MM.1S (cell line): ENCODE results near the gene BABAM1.

Experiments
- DNase-seq: peaks from one replicate; pipeline ENCODE4 v3.0.0-alpha.2; 2015
- H2AFZ ChIP-seq: fragments of 300-600 bp; sonication (generic); 2 replicates; pipeline ENCODE4 v1.6.0; 2016; ENCODE audit warnings: antibody characterized with exemption, low read length
- H3F3A ChIP-seq: fragments of 300-600 bp; sonication (generic); 2 replicates; pipeline ENCODE4 v1.6.1; 2016; ENCODE audit warnings: mild to moderate bottlenecking, antibody characterized with exemption, low read length, moderate library complexity, mixed read lengths; ENCODE audit not compliant: insufficient read depth
- H3K27ac ChIP-seq: fragments of 300-600 bp; sonication (generic); 2 replicates; pipeline ENCODE4 v1.5.1; 2016; ENCODE audit warnings: mild to moderate bottlenecking, low read length
- H3K27me3 ChIP-seq: fragments of 300-600 bp; sonication (generic); replicated peaks from 2 replicates; pipeline ENCODE4 v1.6.0; 2016; ENCODE audit warnings: low read length; ENCODE audit not compliant: insufficient read depth
- H3K36me3 ChIP-seq: fragments of 300-600 bp; sonication (generic); replicated peaks from 2 replicates; pipeline ENCODE4 v1.6.1; 2016; ENCODE audit warnings: mild to moderate bottlenecking, low read length, mixed read lengths; ENCODE audit not compliant: insufficient read depth
- H3K4me1 ChIP-seq: fragments of 300-600 bp; sonication (generic); 2 replicates; pipeline ENCODE4 v1.6.1; 2016; ENCODE audit warnings: low read length, mixed read lengths
- H3K4me2 ChIP-seq: fragments of 300-600 bp; sonication (generic); 2 replicates; pipeline ENCODE4 v1.6.0; 2016; ENCODE audit warnings: low read depth, low read length
- H3K4me3 ChIP-seq: fragments of 300-600 bp; sonication (generic); 2 replicates; pipeline ENCODE4 v1.5.1; 2016; ENCODE audit warnings: low read length, mixed read lengths
- H3K79me2 ChIP-seq: fragments of 300-600 bp; sonication (generic); 2 replicates; pipeline ENCODE4 v1.6.1; 2016; ENCODE audit warnings: mixed run types, low read length, mixed read lengths
- H3K9ac ChIP-seq: fragments of 300-600 bp; sonication (generic); 2 replicates; pipeline ENCODE4 v1.6.1; 2016; ENCODE audit warnings: low read length, mixed read lengths
- H3K9me2 ChIP-seq: fragments of 300-600 bp; sonication (generic); replicated peaks from 2 replicates; pipeline ENCODE4 v1.6.1; 2016; ENCODE audit warnings: mild to moderate bottlenecking, low read length, mixed read lengths; ENCODE audit not compliant: insufficient read depth
- H3K9me3 ChIP-seq: fragments of 300-600 bp; sonication (generic); replicated peaks from 2 replicates; pipeline ENCODE4 v1.6.1; 2016; ENCODE audit warnings: mild to moderate bottlenecking, low read length, mixed read lengths; ENCODE audit not compliant: insufficient read depth
- H4K20me1 ChIP-seq: fragments of 300-600 bp; sonication (generic); 2 replicates; pipeline ENCODE4 v1.6.1; 2016; ENCODE audit warnings: mild to moderate bottlenecking, low read length, moderate library complexity, mixed read lengths; ENCODE audit not compliant: insufficient read depth
- EZH2 ChIP-seq: fragments of 300-600 bp; sonication (generic); optimal IDR thresholded peaks from 2 replicates; pipeline ENCODE3; 2017; ENCODE audit warnings: low read depth, mild to moderate bottlenecking, antibody characterized with exemption, low read length, mixed read lengths
- EZH2phosphoT487 ChIP-seq: fragments of 300-600 bp; sonication (generic); IDR thresholded peaks from 2 replicates; pipeline ENCODE4 v1.6.1; 2018; ENCODE audit warnings: antibody characterized with exemption, low read length
- TF ChIP-seq, protein P1 (sequence below): fragments of 300-600 bp; sonication (generic); IDR thresholded peaks from 2 replicates; pipeline ENCODE4 v1.5.1; 2016; ENCODE audit warnings: antibody characterized with exemption, low read length, mixed read lengths

Gene BABAM1

GRCh38 chr19:17324357-17325114 lies 57.3 kb downstream of the BABAM1 start:
- H3K4me2 ChIP-seq: no peak overlapping the region
- H3K4me1 ChIP-seq: no peaks in the 10 kb centered on the region
- H3K27ac ChIP-seq: no peak overlapping the region
- no peaks in the 10 kb centered on the region for H3K79me2 ChIP-seq
- H3F3A ChIP-seq: 0 out of 2 replicates have a peak, but pooled peaks cover 3% of the 10 kb centered on the region
- no peaks in the 10 kb centered on the region for H3K9me3 ChIP-seq
- H3K36me3 ChIP-seq: no peaks in the 10 kb centered on the region
- TF ChIP-seq EZH2phosphoT487: no peak
- TF ChIP-seq, protein P1, sequence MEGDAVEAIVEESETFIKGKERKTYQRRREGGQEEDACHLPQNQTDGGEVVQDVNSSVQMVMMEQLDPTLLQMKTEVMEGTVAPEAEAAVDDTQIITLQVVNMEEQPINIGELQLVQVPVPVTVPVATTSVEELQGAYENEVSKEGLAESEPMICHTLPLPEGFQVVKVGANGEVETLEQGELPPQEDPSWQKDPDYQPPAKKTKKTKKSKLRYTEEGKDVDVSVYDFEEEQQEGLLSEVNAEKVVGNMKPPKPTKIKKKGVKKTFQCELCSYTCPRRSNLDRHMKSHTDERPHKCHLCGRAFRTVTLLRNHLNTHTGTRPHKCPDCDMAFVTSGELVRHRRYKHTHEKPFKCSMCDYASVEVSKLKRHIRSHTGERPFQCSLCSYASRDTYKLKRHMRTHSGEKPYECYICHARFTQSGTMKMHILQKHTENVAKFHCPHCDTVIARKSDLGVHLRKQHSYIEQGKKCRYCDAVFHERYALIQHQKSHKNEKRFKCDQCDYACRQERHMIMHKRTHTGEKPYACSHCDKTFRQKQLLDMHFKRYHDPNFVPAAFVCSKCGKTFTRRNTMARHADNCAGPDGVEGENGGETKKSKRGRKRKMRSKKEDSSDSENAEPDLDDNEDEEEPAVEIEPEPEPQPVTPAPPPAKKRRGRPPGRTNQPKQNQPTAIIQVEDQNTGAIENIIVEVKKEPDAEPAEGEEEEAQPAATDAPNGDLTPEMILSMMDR: no peak
- peaks cover 20% of the 10 kb centered on the region for H3K27me3 ChIP-seq
- no peak overlapping the region for H2AFZ ChIP-seq
- no peaks in the 10 kb centered on the region for H4K20me1 ChIP-seq
- no peak for DNase-seq
- no peak overlapping the region for H3K9ac ChIP-seq
- H3K9me2 ChIP-seq: no peaks in the 10 kb centered on the region
- H3K4me3 ChIP-seq: no peak overlapping the region

DNA sequence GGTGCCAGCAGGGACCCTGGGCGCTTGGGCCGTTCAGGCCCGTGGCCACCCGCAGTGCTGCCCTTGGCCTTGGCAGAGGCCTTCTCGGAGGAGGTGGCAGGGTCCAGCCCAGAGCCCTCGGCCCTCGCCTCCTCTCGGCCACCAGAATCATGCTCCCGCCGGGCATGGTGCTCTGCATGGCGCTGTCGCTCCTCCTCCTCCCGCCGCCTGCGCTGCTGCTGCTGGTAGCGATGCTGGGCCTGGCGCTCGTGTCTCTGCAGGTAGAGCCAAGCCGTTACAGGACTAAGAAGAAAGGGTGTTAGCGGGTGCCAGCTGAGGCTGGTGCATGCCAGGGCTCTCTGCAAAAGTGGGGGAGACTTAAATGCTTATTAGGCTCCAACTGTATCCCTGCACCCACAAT lies 57.9 kb downstream of the BABAM1 start:
- Histone ChIP-seq H3K27me3 (peaks cover 26% of the 10 kb centered on the region), H3K4me3 (no peak overlapping the region), H3K9me2 (no peaks in the 10 kb centered on the region), H2AFZ (no peak overlapping the region), H3K9me3 (no peaks in the 10 kb centered on the region), H3K36me3 (no peaks in the 10 kb centered on the region), H3F3A (0 out of 2 replicates have a peak, but pooled peaks cover 3% of the 10 kb centered on the region), H3K9ac (no peak overlapping the region), H3K27ac (no peak overlapping the region), H3K4me1 (no peaks in the 10 kb centered on the region), H3K4me2 (no peak overlapping the region), H4K20me1 (no peaks in the 10 kb centered on the region), H3K79me2 (no peaks in the 10 kb centered on the region)
- TF ChIP-seq, protein P1: no peak
- TF ChIP-seq EZH2phosphoT487: no peak
- no peak for TF ChIP-seq EZH2
- no peak for DNase-seq

GRCh38 chr19:17325881-17326594 lies 58.8 kb downstream of the BABAM1 start:
- Histone ChIP-seq H3K9ac (no peak overlapping the region), H3K4me3 (no peak overlapping the region), H3K9me2 (no peaks in the 10 kb centered on the region), H3K27ac (no peak overlapping the region), H3K9me3 (no peaks in the 10 kb centered on the region), H3K27me3 (peaks cover 35% of the 10 kb centered on the region), H3K79me2 (no peaks in the 10 kb centered on the region), H3K4me2 (no peak overlapping the region), H3K4me1 (no peaks in the 10 kb centered on the region), H2AFZ (no peak overlapping the region), H3K36me3 (no peaks in the 10 kb centered on the region), H4K20me1 (no peaks in the 10 kb centered on the region), H3F3A (0 out of 2 replicates have a peak, but pooled peaks cover 3% of the 10 kb centered on the region)
- TF ChIP-seq EZH2phosphoT487 (no peak), EZH2 (no peak)
- TF ChIP-seq, protein P1: no peak
- DNase-seq: no peak
